PC-9 (cell line): ENCODE measurements around the gene BANF2. TPM values are rescaled to one million over a fixed set of nuclear protein-coding genes. Genes with fewer than 3 reads are reported as not detected.

ENCODE experiments used
- BruUV-seq: library from RNA; stranded (reverse); fragments of 400-500 nt; replicated peaks from 2 replicates; lab custom pipeline; 2021; lab: Mats Ljungman, UMichigan
- CTCF ChIA-PET: fragments of 300-600 bp; sonication (Branson Sonifier 250); formaldehyde crosslinking; loops from one replicate; lab custom pipeline; 2022; ENCODE audit warnings: antibody characterized with exemption; lab: Charles Lee
- POLR2A ChIA-PET: fragments of 300-600 bp; sonication (Branson Sonifier 250); formaldehyde crosslinking; loops from one replicate; lab custom pipeline; 2022; ENCODE audit warnings: antibody characterized with exemption; ENCODE audit not compliant: unreplicated experiment; lab: Charles Lee
- DNase-seq, 2 experiments: peaks; one replicate each; pipeline versions ENCODE4 v3.0.0 to v3.0.0-alpha.2; 2015 to 2022; ENCODE audit warnings: mixed read lengths in 1 of 2
- H2AFZ ChIP-seq: fragments of 200-600 bp; sonication (generic); 2 replicates; pipeline ENCODE4 v1.8.1; 2017; ENCODE audit warnings: antibody characterized with exemption
- H3F3A ChIP-seq: fragments of 200-600 bp; sonication (generic); 2 replicates; pipeline ENCODE4 v1.8.1; 2017; ENCODE audit warnings: antibody characterized with exemption, mild to moderate bottlenecking, low read depth; ENCODE audit not compliant: insufficient read depth
- H3K27ac ChIP-seq: fragments of 200-600 bp; sonication (generic); 2 replicates; pipeline ENCODE4 v1.6.1; 2016; ENCODE audit warnings: mixed run types
- H3K27me3 ChIP-seq: fragments of 200-600 bp; sonication (generic); 2 replicates; pipeline ENCODE4 v1.6.1; 2016; ENCODE audit warnings: low read depth, mixed run types; ENCODE audit not compliant: insufficient read depth
- H3K36me3 ChIP-seq: fragments of 200-600 bp; sonication (generic); 2 replicates; pipeline ENCODE4 v1.6.1; 2016; ENCODE audit warnings: low read depth, mixed run types
- H3K4me1 ChIP-seq: fragments of 200-600 bp; sonication (generic); replicated peaks from 2 replicates; pipeline ENCODE4 v1.6.1; 2016; ENCODE audit warnings: mixed run types; ENCODE audit not compliant: insufficient read depth
- H3K4me2 ChIP-seq: fragments of 200-600 bp; sonication (generic); 2 replicates; pipeline ENCODE4 v1.6.1; 2017; ENCODE audit warnings: mixed run types
- H3K4me3 ChIP-seq: fragments of 200-600 bp; sonication (generic); 2 replicates; pipeline ENCODE4 v1.6.1; 2016; ENCODE audit warnings: mixed run types
- H3K79me2 ChIP-seq: fragments of 200-600 bp; sonication (generic); 2 replicates; pipeline ENCODE4 v1.6.1; 2017; ENCODE audit warnings: low read depth, mixed run types
- H3K9me2 ChIP-seq: fragments of 200-600 bp; sonication (generic); 2 replicates; pipeline ENCODE4 v1.8.1; 2017; ENCODE audit warnings: mild to moderate bottlenecking; ENCODE audit not compliant: insufficient read depth
- H3K9me3 ChIP-seq: fragments of 200-600 bp; sonication (generic); 2 replicates; pipeline ENCODE4 v1.8.1; 2016; ENCODE audit warnings: low read depth; ENCODE audit not compliant: insufficient read depth
- H4K20me1 ChIP-seq: fragments of 200-600 bp; sonication (generic); 2 replicates; pipeline ENCODE4 v1.8.1; 2017; ENCODE audit not compliant: insufficient read depth
- CTCF ChIP-seq: fragments of 200-600 bp; sonication (generic); conservative IDR thresholded peaks from 2 replicates; pipeline ENCODE4 v1.6.1; 2017; ENCODE audit warnings: mixed run types, antibody characterized with exemption, mild to moderate bottlenecking, moderate library complexity
- EZH2 ChIP-seq: fragments of 200-600 bp; sonication (generic); IDR thresholded peaks from 2 replicates; pipeline ENCODE4 v1.8.0; 2017; ENCODE audit warnings: antibody characterized with exemption, low read depth
- intact Hi-C: fragments of 100-400 bp; cut with micrococcal nuclease; formaldehyde crosslinking; loops from one replicate; pipeline ENCODE4 v1.10.0; 2022; ENCODE audit not compliant: unreplicated experiment
- total RNA-seq: library from RNA; stranded (reverse); gene quantifications from 2 replicates; pipeline ENCODE4 v1.2.3, GENCODE V29; 2021

The BANF2 gene
- total RNA-seq, 1 experiment from 2014 or later: not detected

GRCh38 chr20:17667445-17667844 is 32.3 kb upstream of the BANF2 start:
- intact Hi-C loops: no loop called here
- CTCF ChIA-PET: no interaction called here
- peaks cover 14% of the 10 kb centered on the region for H4K20me1 ChIP-seq

GRCh38 chr20:17668432-17668831 is 31.3 kb upstream of the BANF2 start:
- H3K79me2 ChIP-seq: peaks cover 38% of the 10 kb centered on the region
- no peaks in the 10 kb centered on the region for H3K9me2 ChIP-seq
- H3K36me3 ChIP-seq: peaks cover 5% of the 10 kb centered on the region; the same call in 1 of the 2 replicates
- BruUV-seq: no TSS peak
- H3K4me1 ChIP-seq: no peaks in the 10 kb centered on the region
- peaks cover 20% of the 10 kb centered on the region for H4K20me1 ChIP-seq
- TF ChIP-seq CTCF (no peak), EZH2 (no peak)
- 0 out of 2 replicates have a peak, but pooled peaks cover 4% of the 10 kb centered on the region for H3F3A ChIP-seq
- POLR2A ChIA-PET: no interaction called here
- no peak for DNase-seq
- CTCF ChIA-PET: interaction anchor here (0.6 kb wide), 1 partner anchor 135 kb away, joined by 3 read pairs; no protein-coding TSS in a partner anchor
- H2AFZ ChIP-seq: no peak overlapping the region
- no peaks in the 10 kb centered on the region for H3K27me3 ChIP-seq
- no peak overlapping the region for H3K27ac ChIP-seq
- no peak overlapping the region for H3K4me3 ChIP-seq
- H3K9me3 ChIP-seq: 0 out of 2 replicates have a peak, but pooled peaks cover under 1% of the 10 kb centered on the region
- intact Hi-C loops: no loop called here
- H3K4me2 ChIP-seq: no peak overlapping the region

More at GRCh38 chr20:17667445-17667844, 32.3 kb upstream of the BANF2 start:
- TF ChIP-seq EZH2 (no peak), CTCF (no peak)
- no peak overlapping the region for H3K4me3 ChIP-seq
- 0 out of 2 replicates have a peak, but pooled peaks cover 3% of the 10 kb centered on the region for H3K9me3 ChIP-seq
- BruUV-seq: no TSS peak
- POLR2A ChIA-PET: interaction anchor here (0.6 kb wide), 1 partner anchor 60 kb away, joined by 5 read pairs; no protein-coding TSS in a partner anchor
- H3K4me1 ChIP-seq: no peaks in the 10 kb centered on the region
- no peak overlapping the region for H3K4me2 ChIP-seq
- no peak for DNase-seq
- H2AFZ ChIP-seq: no peak overlapping the region
- peaks cover 4% of the 10 kb centered on the region; the same call in 1 of the 2 replicates for H3K36me3 ChIP-seq
- H3K79me2 ChIP-seq: peaks cover 43% of the 10 kb centered on the region
- no peaks in the 10 kb centered on the region for H3K27me3 ChIP-seq
- 0 out of 2 replicates have a peak, but pooled peaks cover 4% of the 10 kb centered on the region for H3F3A ChIP-seq
- no peak overlapping the region for H3K27ac ChIP-seq
- H3K9me2 ChIP-seq: no peaks in the 10 kb centered on the region

- no TSS peak for BruUV-seq
- peaks cover 5% of the 10 kb centered on the region; the same call in 1 of the 2 replicates for H3K36me3 ChIP-seq
These were observed 30.3 kb upstream of the BANF2 start for GRCh38 chr20:17669306-17669931.

More at GRCh38 chr20:17669306-17669931, 30.3 kb upstream of the BANF2 start:
- no peak overlapping the region for H3K27ac ChIP-seq
- no peaks in the 10 kb centered on the region for H3K9me2 ChIP-seq
- no peaks in the 10 kb centered on the region for H3K4me1 ChIP-seq
- H3K79me2 ChIP-seq: peaks cover 40% of the 10 kb centered on the region
- DNase-seq: no peak
- peaks cover 21% of the 10 kb centered on the region for H4K20me1 ChIP-seq
- no peak for TF ChIP-seq CTCF
- TF ChIP-seq EZH2: no peak
- H2AFZ ChIP-seq: no peak overlapping the region
- H3K9me3 ChIP-seq: no peaks in the 10 kb centered on the region
- CTCF ChIA-PET: no interaction called here
- POLR2A ChIA-PET: no interaction called here
- H3K4me2 ChIP-seq: no peak overlapping the region
- intact Hi-C loops: no loop called here
- H3K4me3 ChIP-seq: no peak overlapping the region
- no peaks in the 10 kb centered on the region for H3K27me3 ChIP-seq
- H3F3A ChIP-seq: 0 out of 2 replicates have a peak, but pooled peaks cover 4% of the 10 kb centered on the region
